Neutrophil (primary cell): ENCODE results near the gene BMPR1A.

Experiments
- H3K27ac ChIP-seq: fragments of 200-600 bp; sonication (generic); 2 replicates; pipeline ENCODE4 v1.5.1; 2016; ENCODE audit warnings: mild to moderate bottlenecking, moderate library complexity
- H3K27me3 ChIP-seq: fragments of 200-600 bp; sonication (generic); 2 replicates; pipeline ENCODE4 v1.6.0; 2016; ENCODE audit warnings: mild to moderate bottlenecking
- H3K36me3 ChIP-seq: fragments of 200-600 bp; sonication (generic); 2 replicates; pipeline ENCODE4 v1.5.1; 2017
- H3K4me1 ChIP-seq, 2 experiments: fragments of 200-600 bp in 1 of 2; sonication (generic) in 1 of 2; 1 replicate in 1 of 2; 2 replicates in 1 of 2; pipeline versions ENCODE4 v1.5.1 to v1.6.1; 2013 to 2016; ENCODE audit warnings: low read depth in 1 of 2, low read length in 1 of 2, mild to moderate bottlenecking in 1 of 2, moderate library complexity in 1 of 2; ENCODE audit not compliant: control insufficient read depth in 1 of 2, insufficient read depth in 1 of 2
- H3K4me3 ChIP-seq, 2 experiments: fragments of 200-600 bp in 1 of 2; sonication (generic) in 1 of 2; 1 replicate in 1 of 2; 2 replicates in 1 of 2; pipeline ENCODE4 v1.5.1; 2013 to 2016; ENCODE audit warnings: low read depth in 1 of 2, low read length in 1 of 2, mild to moderate bottlenecking in 1 of 2, moderate library complexity in 1 of 2
- H3K9me3 ChIP-seq: fragments of 200-600 bp; sonication (generic); 2 replicates; pipeline ENCODE4 v1.5.1; 2016
- CTCF ChIP-seq: fragments of 200-600 bp; sonication (generic); IDR thresholded peaks from 2 replicates; pipeline ENCODE4 v1.5.1; 2016; ENCODE audit warnings: antibody characterized with exemption

Gene BMPR1A

GRCh38 chr10:86827639-86828038 is 71.2 kb downstream of the BMPR1A start:
- H3K36me3 ChIP-seq = no peaks in the 10 kb centered on the region
- H3K27me3 ChIP-seq = peaks cover 10% of the 10 kb centered on the region
- no peaks in the 10 kb centered on the region for H3K4me1 ChIP-seq
- no peak overlapping the region for H3K4me3 ChIP-seq
- no peaks in the 10 kb centered on the region for H3K9me3 ChIP-seq
- TF ChIP-seq CTCF = no peak
- H3K27ac ChIP-seq = no peak overlapping the region

- no peak overlapping the region for H3K4me3 ChIP-seq
- no peaks in the 10 kb centered on the region for H3K4me1 ChIP-seq
- H3K27ac ChIP-seq = no peak overlapping the region
- H3K36me3 ChIP-seq = no peaks in the 10 kb centered on the region
- no peaks in the 10 kb centered on the region for H3K9me3 ChIP-seq
- H3K27me3 ChIP-seq = peaks cover 9% of the 10 kb centered on the region
- TF ChIP-seq CTCF = no peak
Observed at GRCh38 chr10:86828145-86828544, 71.7 kb downstream of the BMPR1A start.

- H3K9me3 ChIP-seq = no peaks in the 10 kb centered on the region
- no peak overlapping the region for H3K27ac ChIP-seq
- H3K4me1 ChIP-seq = no peaks in the 10 kb centered on the region
- no peak for TF ChIP-seq CTCF
- H3K4me3 ChIP-seq = no peak overlapping the region
- H3K27me3 ChIP-seq = peaks cover 4% of the 10 kb centered on the region
- no peaks in the 10 kb centered on the region for H3K36me3 ChIP-seq
Observed at GRCh38 chr10:86829472-86829871, 73.1 kb downstream of the BMPR1A start.

GRCh38 chr10:86830043-86830591 is 73.7 kb downstream of the BMPR1A start:
- peaks cover 4% of the 10 kb centered on the region for H3K27me3 ChIP-seq
- H3K9me3 ChIP-seq = no peaks in the 10 kb centered on the region
- no peaks in the 10 kb centered on the region for H3K4me1 ChIP-seq
- H3K27ac ChIP-seq = no peak overlapping the region
- no peak for TF ChIP-seq CTCF
- no peaks in the 10 kb centered on the region for H3K36me3 ChIP-seq
- no peak overlapping the region for H3K4me3 ChIP-seq

GRCh38 chr10:86833969-86834368 is 77.5 kb downstream of the BMPR1A start:
- Histone ChIP-seq H3K4me1 (no peaks in the 10 kb centered on the region), H3K27me3 (peaks cover 2% of the 10 kb centered on the region), H3K9me3 (no peaks in the 10 kb centered on the region), H3K27ac (no peak overlapping the region), H3K4me3 (no peak overlapping the region), H3K36me3 (no peaks in the 10 kb centered on the region)
- no peak for TF ChIP-seq CTCF

GRCh38 chr10:86836044-86836443 is 79.6 kb downstream of the BMPR1A start:
- Histone ChIP-seq H3K4me1 (no peaks in the 10 kb centered on the region), H3K4me3 (no peak overlapping the region), H3K36me3 (no peaks in the 10 kb centered on the region), H3K27ac (no peak overlapping the region), H3K9me3 (no peaks in the 10 kb centered on the region), H3K27me3 (peaks cover 7% of the 10 kb centered on the region)
- no peak for TF ChIP-seq CTCF
